ENCODE data around the gene ACO2.

DNA sequence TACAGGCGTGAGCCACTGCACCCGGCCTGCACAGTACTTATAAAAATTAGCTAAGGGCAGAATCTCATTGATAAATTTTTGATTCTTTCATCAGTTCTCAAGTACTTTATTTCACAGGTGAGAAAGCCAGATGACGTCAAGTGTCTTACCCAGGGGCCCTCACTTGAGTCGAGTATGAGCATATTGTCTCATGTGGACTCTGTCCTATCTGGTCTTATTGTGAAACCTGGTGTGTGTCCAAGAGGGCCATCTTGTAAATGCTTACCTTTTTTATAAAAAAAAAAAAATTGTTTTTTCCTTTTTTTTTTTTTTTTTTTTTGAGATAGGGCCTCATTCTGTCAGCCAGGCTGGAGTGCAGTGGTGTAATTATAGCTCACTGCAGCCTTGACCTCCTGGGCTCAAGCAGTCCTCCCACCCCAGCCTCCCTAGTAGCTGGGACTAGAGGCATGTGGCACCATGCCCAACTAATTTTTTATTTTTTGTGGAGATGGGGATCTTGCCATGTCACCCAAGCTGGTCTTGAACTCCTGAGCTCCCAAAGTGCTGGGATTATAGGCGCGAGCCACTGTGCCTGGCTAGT lies 6.0 kb downstream of the ACO2 start:
- TF ChIP-seq POLR2A (IDR thresholded peaks at IDR 0.05; ENCODE audit: low read depth, low read length) = no peak
- TF ChIP-seq POLR2AphosphoS5 (IDR thresholded peaks at IDR 0.05; ENCODE audit: low read length) = no peak
- TF ChIP-seq EP300 (IDR thresholded peaks at IDR 0.05; ENCODE audit: borderline replicate concordance in 1 of 2, control insufficient read depth in 1 of 2, low read depth in 2 of 2, low read length in 2 of 2) = no peak
- no peak for TF ChIP-seq FOS (IDR thresholded peaks at IDR 0.05; ENCODE audit: borderline replicate concordance, extremely low read depth, insufficient read length)
- TF ChIP-seq, protein P1, sequence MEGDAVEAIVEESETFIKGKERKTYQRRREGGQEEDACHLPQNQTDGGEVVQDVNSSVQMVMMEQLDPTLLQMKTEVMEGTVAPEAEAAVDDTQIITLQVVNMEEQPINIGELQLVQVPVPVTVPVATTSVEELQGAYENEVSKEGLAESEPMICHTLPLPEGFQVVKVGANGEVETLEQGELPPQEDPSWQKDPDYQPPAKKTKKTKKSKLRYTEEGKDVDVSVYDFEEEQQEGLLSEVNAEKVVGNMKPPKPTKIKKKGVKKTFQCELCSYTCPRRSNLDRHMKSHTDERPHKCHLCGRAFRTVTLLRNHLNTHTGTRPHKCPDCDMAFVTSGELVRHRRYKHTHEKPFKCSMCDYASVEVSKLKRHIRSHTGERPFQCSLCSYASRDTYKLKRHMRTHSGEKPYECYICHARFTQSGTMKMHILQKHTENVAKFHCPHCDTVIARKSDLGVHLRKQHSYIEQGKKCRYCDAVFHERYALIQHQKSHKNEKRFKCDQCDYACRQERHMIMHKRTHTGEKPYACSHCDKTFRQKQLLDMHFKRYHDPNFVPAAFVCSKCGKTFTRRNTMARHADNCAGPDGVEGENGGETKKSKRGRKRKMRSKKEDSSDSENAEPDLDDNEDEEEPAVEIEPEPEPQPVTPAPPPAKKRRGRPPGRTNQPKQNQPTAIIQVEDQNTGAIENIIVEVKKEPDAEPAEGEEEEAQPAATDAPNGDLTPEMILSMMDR (IDR thresholded peaks at IDR 0.05 in 2 of 3, conservative IDR thresholded peaks at IDR 0.05 in 1 of 3; ENCODE audit: control insufficient read depth in 2 of 3, extremely low read depth in 1 of 3, insufficient read depth in 1 of 3, low read depth in 3 of 3, low read length in 3 of 3) = no peak
- no peak for TF ChIP-seq IKZF2 (IDR thresholded peaks at IDR 0.05)
- TF ChIP-seq CBX3 (IDR thresholded peaks at IDR 0.05; ENCODE audit: borderline replicate concordance, low read depth) = no peak

Data from GM12878 (cell line).